ENCODE measurements around the gene SLC6A9.

- TF ChIP-seq EZH2 (IDR thresholded peaks at IDR 0.05; ENCODE audit: borderline replicate concordance, low read length) (no peak), CTCF (conservative IDR thresholded peaks at IDR 0.05 in 1 of 2, IDR thresholded peaks at IDR 0.05 in 1 of 2; ENCODE audit: extremely low read depth in 1 of 2, insufficient read depth in 1 of 2, low read depth in 1 of 2, low read length in 2 of 2) (no peak)
Measured at GRCh38 chr1:44037154-44037553, 5.9 kb upstream of the SLC6A9 start.
